NCI-H82 treated with DMSO at 0.1 percent for 48 hours (cell line): ENCODE measurements around the gene AQP12B.
"Not testable (repeated sequence)": the region's sequence is repeated elsewhere in the genome, so short reads cannot be mapped to it uniquely, and the experiment has no call there.

Source experiments
- DNase-seq: peaks from one replicate; lab custom pipeline; 2025; ENCODE audit not compliant: unreplicated experiment; lab: John Stamatoyannopoulos, UW

Gene AQP12B

DNA sequence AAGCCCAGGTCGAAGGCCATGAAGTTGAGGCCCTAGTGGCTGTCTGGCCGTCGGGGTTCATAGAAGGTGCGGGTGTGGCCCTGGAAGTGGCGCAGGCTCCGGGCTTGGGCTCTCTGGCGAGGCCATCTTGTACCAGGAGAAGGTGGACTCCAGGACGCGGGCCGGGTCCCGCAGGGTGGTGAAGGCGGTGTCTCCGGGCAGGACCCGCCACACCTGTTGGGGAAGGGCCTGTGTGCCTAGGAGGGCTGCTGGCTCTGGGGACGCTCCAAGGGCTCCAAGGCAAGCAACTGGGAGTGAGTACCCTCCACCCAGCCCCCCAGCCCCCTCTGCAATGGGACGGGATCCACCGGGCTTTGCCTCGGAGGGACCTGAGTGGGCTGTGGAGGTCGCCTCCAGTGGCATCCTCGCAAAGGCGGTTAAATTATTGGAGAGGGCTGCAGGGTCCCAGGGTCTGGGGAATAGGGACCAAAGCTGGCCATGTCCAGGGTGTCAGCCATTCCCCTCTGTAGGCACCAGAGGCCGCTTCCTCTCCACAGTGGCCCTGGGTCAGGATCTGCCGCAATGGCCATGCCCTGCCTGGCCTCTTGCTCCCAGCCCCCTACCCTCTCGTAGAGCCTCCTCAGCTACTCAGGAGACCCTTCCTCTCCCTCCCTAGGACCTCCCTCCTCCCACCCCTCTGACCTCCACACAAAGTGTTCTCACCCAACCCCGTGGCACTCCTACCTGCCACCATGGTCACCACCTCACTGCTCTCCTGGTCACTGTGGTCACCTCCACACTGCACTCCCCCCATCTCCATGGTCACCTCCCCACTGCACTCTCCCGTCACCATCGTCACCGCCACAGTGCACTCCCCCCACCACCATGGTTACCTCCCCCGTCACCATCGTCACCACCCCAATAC is 19.3 kb upstream of the AQP12B start:
- no peak for DNase-seq

DNA sequence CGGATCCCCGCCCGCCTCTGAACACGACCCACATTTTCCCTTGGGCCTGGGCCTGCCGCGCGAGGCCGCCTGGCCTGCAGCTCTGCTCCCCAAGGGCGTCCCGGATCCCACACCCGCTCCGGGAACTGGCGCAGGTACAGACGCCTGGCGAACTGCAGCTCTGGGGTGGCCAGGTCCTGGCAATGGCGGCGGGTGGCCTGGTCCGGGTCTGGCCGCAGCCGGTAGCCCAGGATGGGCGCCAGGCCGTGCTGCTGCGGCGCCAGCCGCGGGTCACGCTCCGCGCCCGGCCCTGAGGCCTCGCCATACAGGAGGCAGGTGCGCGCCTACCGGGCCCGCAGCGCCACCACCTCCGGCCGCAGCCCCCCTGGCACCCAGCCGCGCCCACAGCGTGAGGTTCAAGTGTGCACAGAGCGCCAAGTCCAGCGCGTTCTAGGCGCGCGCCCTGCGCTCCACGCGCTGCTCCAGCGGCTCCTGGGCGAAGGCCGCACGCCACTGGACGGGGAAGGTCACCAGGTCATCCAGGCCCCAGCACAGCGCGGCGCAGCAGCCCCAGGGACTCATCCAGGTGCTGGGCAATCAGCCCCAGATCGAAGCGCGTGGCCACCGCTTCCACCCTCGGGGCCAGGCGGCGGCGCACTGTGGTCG is 18.5 kb upstream of the AQP12B start:
- no peak for DNase-seq

DNA sequence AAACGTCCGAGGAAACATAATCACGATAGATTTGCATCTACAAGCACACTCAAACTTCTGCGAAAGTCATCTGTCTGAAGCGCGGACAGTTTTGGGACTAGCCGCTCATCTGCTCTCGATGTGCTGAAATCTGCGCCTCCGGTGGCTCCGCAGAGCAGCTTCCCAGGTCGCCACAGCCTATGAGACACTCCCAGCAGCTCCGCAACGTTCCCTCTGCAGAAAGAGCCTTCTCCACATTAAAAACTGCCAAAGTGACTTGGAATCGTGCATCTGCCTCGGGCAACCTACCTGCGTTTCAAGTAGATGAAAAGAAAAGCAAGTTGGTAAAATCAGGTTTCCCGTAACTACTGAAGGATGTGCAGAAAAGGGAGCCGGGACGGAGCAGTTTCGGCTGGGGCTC is 17.9 kb upstream of the AQP12B start:
- not testable (repeated sequence) for DNase-seq

DNA sequence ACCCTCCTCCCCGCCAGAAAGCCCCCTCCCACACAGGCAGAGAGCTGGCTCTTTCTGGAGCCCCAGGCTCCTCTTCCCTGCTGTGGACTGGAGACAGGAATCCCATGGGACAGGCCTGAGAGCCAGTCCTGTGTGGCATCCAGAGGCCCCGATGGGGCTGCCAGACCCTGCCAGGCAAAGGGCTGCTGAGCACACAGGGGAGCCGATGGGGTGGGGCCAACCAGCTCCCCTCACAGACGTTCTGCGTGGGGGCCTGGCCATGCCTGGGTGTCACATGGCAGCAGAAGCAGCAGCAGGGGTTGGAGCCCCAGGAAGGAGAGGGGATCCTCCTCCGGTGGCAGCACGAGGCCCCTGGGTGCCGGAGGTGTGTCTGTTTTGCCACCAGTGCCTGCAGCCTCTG is 17.1 kb upstream of the AQP12B start:
- not testable (repeated sequence) for DNase-seq

DNA sequence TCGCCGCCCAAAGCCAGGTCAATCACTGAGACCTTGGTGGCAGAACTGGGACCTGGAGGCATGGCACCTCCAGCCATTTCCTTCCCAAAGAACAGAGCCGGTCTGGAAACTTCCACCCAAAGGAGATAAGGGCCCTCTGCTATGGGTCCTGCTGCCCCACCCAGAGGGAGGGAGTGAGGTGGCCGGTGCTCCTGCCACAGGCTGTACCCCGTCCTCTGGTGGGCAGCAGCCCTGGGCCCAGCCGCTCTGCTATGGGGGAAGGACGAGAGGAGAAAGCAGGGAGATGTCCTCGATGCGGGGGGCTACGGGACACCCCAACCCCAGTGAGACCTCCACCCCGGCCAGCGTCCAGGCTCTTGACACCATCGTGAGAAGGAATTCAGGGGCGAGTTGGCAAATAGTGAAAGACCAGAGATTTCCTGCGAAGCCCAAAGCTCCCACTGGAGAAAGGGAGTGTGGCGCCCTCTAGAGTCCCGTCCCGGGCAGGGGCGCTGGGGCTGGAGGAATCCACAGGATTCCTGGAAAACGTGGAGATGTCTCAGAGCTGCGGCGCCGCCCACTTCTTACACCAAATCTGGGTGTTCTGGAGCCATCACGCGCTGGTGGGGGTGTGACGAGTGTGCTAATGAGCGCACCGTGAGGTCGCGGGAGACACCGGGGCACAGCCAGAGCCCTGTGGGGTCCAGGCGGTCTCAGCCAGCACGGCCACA is 16.3 kb upstream of the AQP12B start:
- not testable (repeated sequence) for DNase-seq

DNA sequence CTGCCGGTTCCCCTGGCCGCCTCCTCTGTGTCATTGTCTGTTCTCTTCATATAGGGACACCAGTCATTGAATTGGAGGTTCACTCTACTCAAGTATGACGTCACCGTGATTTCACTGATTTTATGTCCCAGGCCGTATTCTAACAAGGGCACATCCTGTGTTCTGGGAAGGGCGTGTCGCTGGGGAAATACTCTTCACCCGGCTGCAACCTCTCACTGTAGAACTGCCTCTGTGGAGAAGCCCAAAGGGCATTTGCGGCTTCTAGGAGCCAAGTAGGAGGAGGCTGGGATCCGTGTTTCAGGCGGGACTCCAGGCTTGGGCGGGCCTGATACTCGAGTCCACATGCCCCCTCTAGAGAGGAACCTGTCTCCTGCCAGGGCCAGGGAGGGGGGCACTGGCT is 13.8 kb upstream of the AQP12B start:
- DNase-seq, result not testable (repeated sequence)

DNA sequence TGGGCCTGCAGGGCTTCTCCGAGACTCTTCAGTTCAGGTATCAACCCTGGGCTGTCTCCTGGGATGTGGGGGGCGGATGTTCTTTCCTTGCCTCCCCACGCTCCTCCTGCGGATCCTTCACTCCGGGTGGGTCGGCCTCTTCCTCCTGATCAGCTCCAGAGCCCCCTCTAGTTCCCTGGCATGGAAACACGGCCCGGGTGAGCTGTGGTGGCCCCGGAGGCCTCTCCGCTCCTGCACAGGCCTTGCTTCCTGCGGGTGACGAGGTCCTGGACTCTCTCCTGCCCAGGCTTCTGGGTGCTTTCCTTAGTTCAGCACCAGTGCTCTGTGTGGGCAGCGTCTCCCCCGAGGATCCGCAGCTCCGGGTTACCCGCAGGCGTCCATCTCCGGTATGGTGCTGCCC is 12.9 kb upstream of the AQP12B start:
- DNase-seq, result not testable (repeated sequence)

DNA sequence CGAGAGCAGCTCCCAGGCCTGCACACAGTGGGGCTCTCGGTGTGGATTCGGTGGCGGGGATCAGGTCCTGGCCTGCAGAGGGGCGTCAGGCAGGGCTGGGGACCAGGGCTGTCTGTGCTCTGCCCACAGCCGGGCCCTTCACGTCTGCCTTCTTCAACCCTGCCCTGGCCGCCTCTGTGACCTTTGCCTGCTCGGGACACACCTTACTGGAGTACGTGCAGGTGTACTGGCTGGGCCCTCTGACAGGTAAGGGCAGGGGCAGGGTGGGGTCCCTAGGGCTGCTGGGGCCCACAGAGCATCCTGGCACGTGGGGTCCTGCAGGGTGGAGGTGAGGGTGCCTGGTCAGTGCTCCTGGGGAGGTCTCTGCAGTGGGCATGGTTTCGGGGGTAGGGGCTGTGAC is 11.6 kb upstream of the AQP12B start:
- DNase-seq, result not testable (repeated sequence)

DNA sequence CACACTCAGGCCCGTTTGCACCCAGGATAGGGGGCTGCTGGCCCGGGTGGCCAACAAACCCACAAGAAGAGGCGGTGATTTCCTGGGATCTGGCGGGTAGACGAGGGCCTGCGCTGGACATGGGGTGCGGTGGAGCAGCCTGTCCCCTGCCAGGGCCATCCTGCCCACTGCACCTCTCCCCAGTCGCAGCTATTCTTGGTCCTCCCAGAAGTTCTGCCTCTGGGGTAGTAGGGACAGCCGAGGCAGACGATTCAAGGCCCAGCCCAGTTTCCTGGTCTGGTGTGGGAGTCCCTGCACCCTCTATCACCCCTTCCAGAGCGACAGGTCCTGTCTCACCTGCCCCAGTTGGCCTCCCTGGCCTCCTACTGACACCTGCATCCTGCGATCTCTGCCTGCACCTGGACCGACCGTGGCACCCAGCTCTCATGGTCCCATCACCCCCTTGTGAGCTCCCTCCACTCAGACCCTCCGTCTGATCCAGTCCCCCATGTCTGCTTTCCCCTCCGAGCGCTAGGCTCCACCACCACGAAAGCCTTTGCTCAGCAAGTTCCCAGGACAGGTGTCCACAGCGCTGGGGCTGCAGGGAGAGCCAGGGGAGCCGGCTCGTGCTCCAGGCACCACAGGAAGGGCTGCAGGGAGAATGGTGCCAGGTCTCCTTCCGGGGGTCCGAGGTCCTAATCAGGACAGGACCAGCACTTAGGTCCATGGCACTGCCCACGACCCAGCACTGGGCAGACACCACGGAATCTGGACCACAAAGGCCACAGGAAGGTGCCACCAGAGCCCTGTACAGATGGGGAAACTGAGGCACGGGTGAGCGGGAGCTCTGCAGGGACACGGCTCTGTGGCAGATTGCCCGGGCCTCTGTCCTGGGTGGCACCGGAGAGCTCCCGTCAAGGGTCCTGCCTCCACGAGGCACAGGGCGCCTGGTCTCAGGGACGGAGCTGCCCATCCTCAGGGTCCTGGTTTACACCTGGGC is 10.2 kb upstream of the AQP12B start:
- DNase-seq, result not testable (repeated sequence)

DNA sequence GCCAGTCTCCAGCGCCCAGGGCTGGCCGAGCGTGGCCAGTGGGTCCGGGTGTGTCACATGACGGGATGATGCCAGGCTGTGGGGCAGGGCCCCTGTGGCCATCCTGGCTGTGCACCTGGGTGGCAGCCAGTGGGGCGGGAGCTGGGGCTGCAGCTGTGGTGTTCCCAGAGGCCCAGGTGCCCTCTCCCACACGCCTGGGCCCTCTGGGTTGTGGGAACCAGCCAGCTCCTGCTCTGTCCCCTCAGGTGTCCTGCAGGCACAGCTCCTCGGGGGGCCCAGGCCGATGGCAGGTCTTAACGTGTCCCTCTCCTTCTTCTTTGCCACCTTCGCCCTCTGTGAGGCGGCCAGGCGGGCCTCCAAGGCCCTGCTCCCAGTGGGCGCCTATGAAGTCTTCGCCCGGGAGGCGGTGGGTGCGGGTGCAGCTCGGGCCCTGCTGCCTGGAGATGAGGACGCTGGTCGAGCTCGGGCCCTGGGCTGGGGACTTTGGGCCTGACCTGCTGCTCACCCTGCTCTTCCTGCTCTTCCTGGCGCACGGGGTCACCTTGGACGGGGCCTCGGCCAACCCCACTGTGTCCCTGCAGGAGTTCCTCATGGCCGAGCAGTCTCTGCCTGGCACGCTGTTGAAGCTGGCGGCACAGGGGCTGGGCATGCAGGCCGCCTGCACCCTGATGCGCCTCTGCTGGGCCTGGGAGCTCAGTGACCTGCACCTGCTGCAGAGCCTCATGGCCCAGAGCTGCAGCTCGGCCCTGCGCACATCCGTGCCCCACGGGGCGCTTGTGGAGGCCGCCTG is 9.1 kb upstream of the AQP12B start, which contains the start of gene AQP12A:
Gene AQP12A (plus strand): TSS at position 236 of the 790 bp plus-strand sequence. CDS start 48 bp downstream, at position 284.
- not testable (repeated sequence) for DNase-seq

DNA sequence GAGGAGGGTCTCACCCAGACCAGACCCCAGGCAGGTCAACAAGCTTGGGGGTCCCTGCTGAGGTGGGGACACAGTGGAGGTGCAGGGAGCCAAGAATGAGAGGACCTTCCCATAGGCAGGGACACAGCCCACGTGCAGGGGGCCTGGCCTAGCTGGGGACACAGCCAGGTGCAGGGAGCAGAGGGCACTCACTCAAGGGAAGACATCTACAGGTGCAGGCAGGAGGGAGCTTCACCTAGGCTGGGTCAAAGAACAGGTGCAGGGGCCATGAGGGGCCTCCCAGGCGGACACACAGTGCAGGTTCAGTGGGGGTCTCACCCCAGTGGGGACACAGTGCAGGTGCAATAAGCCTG is 8.4 kb upstream of the AQP12B start:
- DNase-seq, result not testable (repeated sequence)

DNA sequence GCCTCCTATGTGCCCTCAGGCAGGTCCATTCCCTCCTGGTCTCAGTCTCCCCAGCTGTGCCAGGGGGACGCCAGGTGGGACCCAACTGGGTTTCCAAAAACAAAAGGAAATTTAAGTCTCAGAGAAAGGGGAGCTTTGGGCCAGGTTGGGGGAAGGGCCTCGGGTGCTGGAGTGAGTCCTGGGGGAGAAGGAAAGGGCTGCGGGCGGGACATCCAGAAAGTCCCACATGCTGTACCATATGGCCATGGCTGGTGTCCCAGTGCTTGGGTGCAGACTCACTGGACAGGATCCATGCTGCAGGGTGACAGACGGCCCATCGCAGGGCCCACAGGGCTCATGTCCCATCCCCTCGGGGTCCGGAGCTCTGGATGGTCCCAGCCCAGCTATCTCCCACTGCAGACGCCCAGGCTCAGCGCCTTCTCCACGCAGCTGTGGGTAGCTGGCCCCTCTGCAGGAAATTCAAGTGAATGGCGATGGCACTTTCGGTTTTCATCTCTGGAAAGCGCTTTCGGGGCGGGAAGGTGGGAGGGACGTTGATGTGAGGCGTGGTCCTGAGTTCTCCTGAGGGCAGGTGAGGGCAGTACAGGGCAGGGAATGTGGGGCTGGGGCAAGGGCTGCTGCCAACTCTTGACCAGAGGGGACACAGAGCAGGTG is 7.9 kb upstream of the AQP12B start:
- DNase-seq, result not testable (repeated sequence)

DNA sequence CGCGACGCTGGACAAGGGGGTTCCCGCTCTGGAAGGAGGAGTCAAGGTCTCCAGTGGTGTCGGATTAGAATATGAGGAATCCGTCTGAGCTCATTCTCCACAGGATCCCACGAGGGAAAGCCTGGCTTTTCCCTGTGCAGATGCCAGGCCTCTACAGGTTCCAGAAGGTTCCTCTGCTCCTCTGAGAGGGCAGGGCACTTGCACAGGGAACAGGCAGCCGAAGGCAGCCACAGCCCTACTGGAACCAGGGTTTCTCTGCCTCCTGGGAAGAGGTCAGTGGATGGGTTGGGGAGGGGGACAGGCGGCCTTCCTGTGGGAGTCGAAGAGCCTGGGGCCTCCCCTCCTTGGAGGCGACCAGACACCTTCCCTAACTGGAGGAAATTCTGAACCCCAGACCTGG is 7.3 kb upstream of the AQP12B start:
- DNase-seq, result no peak

DNA sequence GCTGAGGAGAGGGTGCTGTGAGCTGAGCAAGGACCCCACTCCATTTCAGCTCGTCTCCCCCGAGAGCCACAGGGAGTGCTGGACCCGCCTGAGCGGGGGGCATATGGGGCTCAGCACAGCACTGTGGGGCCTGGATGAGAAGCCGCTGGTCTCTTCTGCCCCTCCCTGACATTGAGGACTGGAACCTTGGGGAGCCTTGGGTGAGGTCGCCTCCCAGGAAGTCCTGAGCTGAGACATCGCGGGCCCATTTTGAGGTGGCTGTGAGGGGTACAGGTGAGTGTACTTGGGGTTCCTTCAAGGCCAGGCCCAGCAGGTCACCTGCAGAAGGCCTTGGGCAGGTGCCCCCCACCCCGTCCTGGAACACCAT is 5.9 kb upstream of the AQP12B start:
- no peak for DNase-seq

DNA sequence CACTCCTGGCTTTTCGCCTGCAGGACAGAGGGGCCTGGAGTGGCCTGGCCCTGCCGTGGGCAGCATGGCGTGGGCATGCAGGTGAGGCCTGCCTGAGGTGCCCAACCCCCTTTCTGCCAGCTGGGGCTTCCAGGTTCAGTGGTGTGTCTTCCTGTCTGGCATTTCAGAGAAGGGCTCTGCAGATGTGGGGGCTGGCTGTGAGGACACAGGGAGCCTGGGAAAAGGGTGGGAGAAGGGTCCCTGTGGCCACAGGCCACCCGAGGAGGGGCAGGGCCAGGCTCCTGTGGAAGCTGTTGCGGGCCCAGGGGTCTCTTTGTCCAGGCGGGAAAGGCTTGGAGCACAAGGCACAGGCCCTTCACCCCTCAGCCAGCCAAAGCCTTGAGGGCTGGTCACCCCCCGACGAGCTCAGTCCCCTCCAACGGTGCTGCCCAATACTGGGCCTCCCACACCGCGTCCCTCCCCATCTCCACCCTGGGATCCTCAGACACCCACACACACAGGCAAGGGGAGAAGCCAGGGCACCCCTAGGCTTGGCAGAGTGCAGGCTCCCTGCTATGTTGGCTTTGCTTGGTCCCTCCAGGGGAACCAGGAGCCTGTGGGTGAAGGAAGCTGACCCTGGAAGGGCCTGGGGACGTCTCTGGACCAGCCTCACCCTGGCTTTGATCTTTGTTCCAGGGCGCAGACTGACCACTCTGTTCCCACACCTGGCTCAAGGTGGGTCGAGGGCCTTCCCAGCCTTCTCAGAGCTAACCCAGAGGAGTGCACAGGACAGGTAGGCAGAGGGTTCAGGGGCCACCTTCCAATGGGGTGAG is 5.3 kb upstream of the AQP12B start:
- DNase-seq, result no peak

DNA sequence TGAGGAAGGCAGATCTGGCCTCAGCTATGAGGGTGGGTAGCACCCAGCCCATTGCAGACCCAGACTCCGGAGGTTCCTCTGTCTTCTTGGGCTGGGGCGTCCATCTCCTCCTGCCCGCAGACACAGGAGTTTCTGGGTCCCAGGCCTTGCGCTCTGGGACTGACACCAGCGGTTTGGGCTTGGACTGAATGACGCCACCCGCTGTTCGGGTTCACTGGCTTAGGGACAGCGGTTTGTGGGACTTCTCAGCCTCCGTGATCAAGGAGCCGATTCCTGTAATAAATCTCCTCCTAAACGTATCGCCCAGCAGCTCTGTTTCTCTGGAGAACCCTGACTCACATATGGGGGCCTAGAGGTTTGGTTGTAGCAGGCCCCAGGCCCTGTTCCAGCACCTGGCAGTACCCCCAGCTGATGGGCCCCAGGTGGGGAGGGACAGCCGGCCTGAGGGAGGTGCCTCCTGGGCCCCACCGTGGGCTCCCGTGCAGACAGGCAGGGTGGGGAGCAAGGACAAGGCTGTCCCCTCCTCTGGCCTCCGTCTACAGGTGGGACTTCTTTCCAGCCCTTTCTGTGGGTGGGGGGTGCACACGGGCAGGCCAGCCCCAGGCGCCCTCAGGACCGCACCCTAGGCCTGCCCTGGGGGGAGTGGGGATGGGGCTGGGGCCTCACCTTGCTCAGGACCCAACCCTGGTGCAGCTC is 4.5 kb upstream of the AQP12B start:
- DNase-seq, result no peak

DNA sequence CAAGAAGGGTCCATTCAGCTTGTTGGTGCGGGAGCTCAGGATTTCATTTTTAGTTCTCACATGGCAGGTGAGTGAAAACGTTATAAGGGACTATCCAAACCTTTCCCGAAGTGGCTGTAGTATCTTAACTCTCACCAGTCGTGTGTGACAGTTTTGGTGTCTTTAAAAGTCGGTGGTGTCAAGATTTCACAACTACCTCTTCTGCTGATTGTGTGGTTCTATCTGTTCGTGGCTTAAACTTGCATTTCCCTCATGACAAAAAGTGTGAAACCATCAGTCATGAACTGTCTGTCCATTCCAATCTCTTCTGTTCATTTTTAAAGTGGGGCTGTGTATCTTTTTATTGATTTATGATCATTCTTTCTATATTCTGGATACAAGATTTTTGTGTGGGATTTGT is 3.8 kb upstream of the AQP12B start:
- DNase-seq, result no peak
